Smooth muscle cell (in vitro differentiated cells): Measurements from ENCODE around the gene PPP6C. TPM values are rescaled to one million over a fixed set of nuclear protein-coding genes. Genes with fewer than 3 reads are reported as not detected.
"Not testable (repeated sequence)": the region's sequence is repeated elsewhere in the genome, so short reads cannot be mapped to it uniquely, and the experiment has no call there.

Source experiments
- DNase-seq: peaks from one replicate; lab custom pipeline; 2025; ENCODE audit not compliant: unreplicated experiment; lab: John Stamatoyannopoulos, UW
- H2AFZ ChIP-seq: fragments of 200-600 bp; sonication (generic); 2 replicates; pipeline ENCODE4 v1.6.0; 2016; ENCODE audit warnings: antibody characterized with exemption, low read depth, mild to moderate bottlenecking
- H3F3A ChIP-seq: fragments of 200-600 bp; sonication (generic); 2 replicates; pipeline ENCODE4 v1.6.0; 2017; ENCODE audit warnings: antibody characterized with exemption, low read depth
- H3K27ac ChIP-seq: fragments of 200-600 bp; sonication (generic); 2 replicates; pipeline ENCODE4 v1.5.1; 2016; ENCODE audit warnings: low read depth, mild to moderate bottlenecking
- H3K27me3 ChIP-seq: fragments of 200-600 bp; sonication (generic); 2 replicates; pipeline ENCODE4 v1.6.1; 2016; ENCODE audit warnings: low read depth, mild to moderate bottlenecking
- H3K36me3 ChIP-seq: fragments of 200-600 bp; sonication (generic); 2 replicates; pipeline ENCODE4 v1.5.1; 2016; ENCODE audit warnings: low read depth
- H3K4me1 ChIP-seq: fragments of 200-600 bp; sonication (generic); 2 replicates; pipeline ENCODE4 v1.5.1; 2016; ENCODE audit warnings: low read depth
- H3K4me2 ChIP-seq: fragments of 200-600 bp; sonication (generic); 2 replicates; pipeline ENCODE4 v1.6.0; 2016; ENCODE audit warnings: mild to moderate bottlenecking
- H3K4me3 ChIP-seq: fragments of 200-600 bp; sonication (generic); 2 replicates; pipeline ENCODE4 v1.5.1; 2016; ENCODE audit warnings: mild to moderate bottlenecking
- H3K79me2 ChIP-seq: fragments of 200-600 bp; sonication (generic); 2 replicates; pipeline ENCODE4 v1.6.0; 2016; ENCODE audit warnings: low read depth, mild to moderate bottlenecking
- H3K9ac ChIP-seq: fragments of 200-600 bp; sonication (generic); 2 replicates; pipeline ENCODE4 v1.6.0; 2016; ENCODE audit warnings: low read depth
- H3K9me3 ChIP-seq: fragments of 200-600 bp; sonication (generic); replicated peaks from 2 replicates; pipeline ENCODE4 v1.5.1; 2016; ENCODE audit warnings: low read depth
- H4K20me1 ChIP-seq: fragments of 200-600 bp; sonication (generic); 2 replicates; pipeline ENCODE4 v1.6.0; 2016; ENCODE audit warnings: low read depth
- CTCF ChIP-seq: fragments of 200-600 bp; sonication (generic); IDR thresholded peaks from 2 replicates; pipeline ENCODE4 v1.5.1; 2017; ENCODE audit warnings: borderline replicate concordance, mild to moderate bottlenecking, antibody characterized with exemption; ENCODE audit not compliant: insufficient read depth, poor library complexity, severe bottlenecking
- WGBS: methylation state at CpG from one replicate; pipeline ENCODE4 v1.1.7; 2016; ENCODE audit warnings: low lambda C conversion rate; 5-methylcytosine and 5-hydroxymethylcytosine counted together
- polyA plus RNA-seq: library from polyadenylated mRNA; unstranded; fragments of >200 nt; fragmentation: Nextera tagmentation; extraction: Ambion mirVana; gene quantifications from 2 replicates; pipeline ENCODE4 v1.2.1, GENCODE V29; 2016
- total RNA-seq: library from RNA; depleted of rRNA; stranded (reverse); fragments of >200 nt; gene quantifications from 2 replicates; pipeline ENCODE4 v1.2.3, GENCODE V29; 2014

The PPP6C gene
- total and polyA plus RNA-seq, 2 experiments from 2014 or later = 25.2 to 34.2 TPM

DNA sequence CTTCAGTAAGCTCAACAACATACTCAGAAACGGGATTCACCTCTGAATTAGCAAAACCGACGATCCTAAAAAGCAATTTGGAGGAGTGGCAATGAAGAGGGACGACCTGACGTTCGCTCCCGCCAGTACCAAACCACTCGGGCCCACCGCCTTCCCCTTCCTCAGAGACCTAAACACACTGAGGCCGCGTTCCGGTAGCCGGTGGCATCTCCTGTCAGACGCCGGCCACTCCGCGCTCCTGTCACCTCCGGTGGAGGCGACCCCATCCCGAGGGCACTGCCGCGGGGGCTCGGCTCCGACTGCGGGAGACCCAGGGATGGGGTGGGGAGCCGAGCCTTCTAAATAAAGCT, 617 bp downstream of the PPP6C start:
- H4K20me1 ChIP-seq = peaks cover 46% of the 10 kb centered on the region
- H2AFZ ChIP-seq = peak overlapping the region; percentile 97
- peaks cover 71% of the 10 kb centered on the region for H3K79me2 ChIP-seq
- peak overlapping the region; percentile 97 for H3K4me3 ChIP-seq
- no peaks in the 10 kb centered on the region for H3F3A ChIP-seq
- peaks cover 7% of the 10 kb centered on the region for H3K4me1 ChIP-seq
- H3K27ac ChIP-seq = peak overlapping the region; percentile 89
- peak overlapping the region; percentile 98 for H3K9ac ChIP-seq
- TF ChIP-seq CTCF = no peak
- H3K27me3 ChIP-seq = no peaks in the 10 kb centered on the region
- under 1% methylated on average over 25 of the region's 26 CpGs for WGBS
- peak overlapping the region; percentile 96 for H3K4me2 ChIP-seq
- no peak for DNase-seq
- no peaks in the 10 kb centered on the region for H3K9me3 ChIP-seq
- no peaks in the 10 kb centered on the region for H3K36me3 ChIP-seq

GRCh38 chr9:125183561-125183960, 6.0 kb downstream of the PPP6C start:
- no peaks in the 10 kb centered on the region for H3K36me3 ChIP-seq
- H3K4me3 ChIP-seq = no peak overlapping the region
- H4K20me1 ChIP-seq = peaks cover 100% of the 10 kb centered on the region
- no peaks in the 10 kb centered on the region for H3K27me3 ChIP-seq
- H3K4me2 ChIP-seq = no peak overlapping the region
- no peak overlapping the region for H2AFZ ChIP-seq
- TF ChIP-seq CTCF = no peak
- H3K4me1 ChIP-seq = peaks cover 4% of the 10 kb centered on the region
- H3K79me2 ChIP-seq = peaks cover 100% of the 10 kb centered on the region
- H3F3A ChIP-seq = no peaks in the 10 kb centered on the region
- no peak overlapping the region for H3K9ac ChIP-seq
- 95% methylated on average over 2 of the region's 2 CpGs for WGBS
- no peaks in the 10 kb centered on the region for H3K9me3 ChIP-seq
- no peak for DNase-seq
- no peak overlapping the region for H3K27ac ChIP-seq

DNA sequence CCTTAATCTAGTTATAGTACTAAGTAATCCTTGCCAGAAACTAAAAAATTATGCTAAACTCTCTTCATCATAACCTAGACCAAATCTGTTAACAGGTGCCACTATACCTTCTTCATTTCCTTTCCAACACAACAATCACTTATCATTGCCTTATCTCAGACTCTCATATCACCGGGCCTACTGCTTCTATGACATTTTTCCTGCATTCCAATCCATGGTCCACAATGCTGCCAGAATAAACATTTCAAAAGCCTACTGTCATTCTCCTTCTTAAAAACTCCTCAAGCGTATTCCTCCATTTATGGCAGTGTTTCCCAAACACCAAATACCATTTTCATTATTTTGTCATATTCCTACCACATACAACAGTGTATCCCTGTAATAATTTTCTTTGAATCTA, 6.5 kb downstream of the PPP6C start:
- Histone ChIP-seq H4K20me1 (peaks cover 100% of the 10 kb centered on the region), H2AFZ (no peak overlapping the region), H3K4me2 (no peak overlapping the region), H3K9ac (no peak overlapping the region), H3K27ac (no peak overlapping the region), H3K79me2 (peaks cover 100% of the 10 kb centered on the region), H3K4me1 (no peaks in the 10 kb centered on the region), H3K4me3 (no peak overlapping the region), H3K36me3 (no peaks in the 10 kb centered on the region), H3K27me3 (no peaks in the 10 kb centered on the region), H3K9me3 (no peaks in the 10 kb centered on the region), H3F3A (no peaks in the 10 kb centered on the region)
- WGBS = 93% methylated on average over 2 of the region's 2 CpGs
- no peak for DNase-seq
- no peak for TF ChIP-seq CTCF

GRCh38 chr9:125181756-125182155, 7.8 kb downstream of the PPP6C start:
- H3K9me3 ChIP-seq, H3K27me3 ChIP-seq, H3K4me1 ChIP-seq, H3K9ac ChIP-seq, DNase-seq, H3K4me2 ChIP-seq, H2AFZ ChIP-seq, H3K27ac ChIP-seq, H3K4me3 ChIP-seq, H3F3A ChIP-seq, H3K36me3 ChIP-seq: not testable (repeated sequence)
- Histone ChIP-seq H3K79me2 (peaks cover 98% of the 10 kb centered on the region), H4K20me1 (peaks cover 98% of the 10 kb centered on the region)
- 97% methylated on average over 4 of the region's 4 CpGs for WGBS
